Neural progenitor cell (in vitro differentiated cells): ENCODE data around the gene CTAG2.

Experiments used
- CTCF ChIP-seq: fragments of 200-600 bp; sonication (generic); IDR thresholded peaks from 2 replicates; pipeline ENCODE4 v1.5.1; 2017; ENCODE audit warnings: antibody characterized with exemption, mild to moderate bottlenecking
- EZH2 ChIP-seq: fragments of 200-600 bp; sonication (generic); IDR thresholded peaks from 2 replicates; pipeline ENCODE4 v1.6.1; 2017; ENCODE audit warnings: antibody characterized with exemption, mild to moderate bottlenecking, moderate library complexity
- EZH2phosphoT487 ChIP-seq: fragments of 200-600 bp; sonication (generic); IDR thresholded peaks from 2 replicates; pipeline ENCODE4 v1.6.1; 2017; ENCODE audit warnings: antibody characterized with exemption

- TF ChIP-seq CTCF = no peak
- no peak for TF ChIP-seq EZH2phosphoT487
- no peak for TF ChIP-seq EZH2
These were observed 51.2 kb downstream of the CTAG2 start for GRCh38 chrX:154602226-154602625.
